ENCODE results near the gene UHMK1. TPM values are rescaled to one million over a fixed set of nuclear protein-coding genes. Genes with fewer than 3 reads are reported as not detected.
"Not testable (repeated sequence)": the region's sequence is repeated elsewhere in the genome, so short reads cannot be mapped to it uniquely, and the experiment has no call there.

Gene UHMK1
- total and polyA plus RNA-seq, 2 donors, result 13.3 to 58.2 TPM

DNA sequence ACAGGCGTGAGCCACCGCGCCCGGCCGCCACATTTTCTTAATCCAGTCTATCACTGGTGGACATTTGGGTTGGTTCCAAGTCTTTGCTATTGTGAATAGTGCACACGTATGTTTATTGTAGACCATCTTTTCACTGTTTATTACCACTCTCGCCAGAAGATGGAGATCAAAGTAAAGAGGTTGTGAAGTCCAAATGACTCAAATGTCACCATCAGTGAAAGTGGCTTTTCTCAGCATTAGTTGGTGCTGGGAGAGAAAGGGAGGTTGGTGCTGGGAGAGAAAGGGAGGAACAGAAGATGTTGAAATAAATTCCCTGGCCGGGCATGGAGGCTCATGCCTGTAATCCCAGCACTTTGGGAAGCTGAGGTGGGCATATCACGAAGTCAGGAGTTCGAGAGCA, 10.4 kb upstream of the UHMK1 start:
- Histone ChIP-seq H3K36me3 (ENCODE audit: insufficient read depth) (no peaks in the 10 kb centered on the region), H3K27ac (ENCODE audit: low read depth) (no peak overlapping the region), H3K4me1 (ENCODE audit: insufficient read depth) (no peaks in the 10 kb centered on the region), H3K4me3 (ENCODE audit: low read depth, low read length) (no peak overlapping the region)
- no peak for DNase-seq (ENCODE audit: extremely low spot score)
- 79% methylated on average over 10 of the region's 10 CpGs for WGBS

GRCh38 chr1:162488219-162488618, 9.4 kb upstream of the UHMK1 start:
- Histone ChIP-seq H3K4me1 (ENCODE audit: insufficient read depth) (no peaks in the 10 kb centered on the region), H3K4me3 (ENCODE audit: low read depth, low read length) (no peak overlapping the region), H3K36me3 (ENCODE audit: insufficient read depth) (no peaks in the 10 kb centered on the region), H3K27ac (ENCODE audit: low read depth) (no peak overlapping the region)
- 64% methylated on average over 3 of the region's 3 CpGs for WGBS
- no peak for DNase-seq (ENCODE audit: extremely low spot score)

GRCh38 chr1:162495531-162496233, 1.9 kb upstream of the UHMK1 start:
- not testable (repeated sequence) for H3K27ac ChIP-seq (ENCODE audit: low read depth); H3K4me3 ChIP-seq (ENCODE audit: low read depth, low read length); DNase-seq (ENCODE audit: extremely low spot score); H3K36me3 ChIP-seq (ENCODE audit: insufficient read depth); H3K4me1 ChIP-seq (ENCODE audit: insufficient read depth)
- WGBS, result 80% methylated on average over 6 of the region's 6 CpGs

GRCh38 chr1:162497104-162497722, 405 bp upstream of the UHMK1 start:
- Histone ChIP-seq H3K36me3 (ENCODE audit: insufficient read depth) (peaks cover 1% of the 10 kb centered on the region), H3K4me1 (ENCODE audit: insufficient read depth) (no peaks in the 10 kb centered on the region), H3K4me3 (ENCODE audit: low read depth, low read length) (peak overlapping the region; percentile 84), H3K27ac (ENCODE audit: low read depth) (no peak overlapping the region)
- DNase-seq (ENCODE audit: extremely low spot score), result no peak
- 51% methylated on average over 13 of the region's 13 CpGs for WGBS

DNA sequence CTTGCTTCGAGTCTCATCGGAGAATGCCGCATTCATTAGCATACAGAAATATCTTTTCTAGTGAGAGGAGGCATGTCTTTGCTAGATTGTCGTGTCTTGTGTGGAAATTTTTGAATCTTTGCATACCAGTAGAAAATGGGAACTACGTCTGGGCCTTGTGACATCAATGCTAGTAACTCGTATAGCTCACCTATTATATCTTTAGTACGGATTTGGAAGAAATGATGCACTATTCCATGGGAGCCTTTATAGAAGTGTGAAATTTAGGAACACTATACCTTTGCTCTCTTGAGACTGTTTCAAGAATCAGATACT, 835 bp downstream of the UHMK1 start:
- WGBS, result 2% methylated on average over 7 of the region's 7 CpGs
- no peak for DNase-seq (ENCODE audit: extremely low spot score)
- Histone ChIP-seq H3K4me3 (ENCODE audit: low read depth, low read length) (peak overlapping the region; percentile 84), H3K36me3 (ENCODE audit: insufficient read depth) (peaks cover 1% of the 10 kb centered on the region), H3K27ac (ENCODE audit: low read depth) (no peak overlapping the region), H3K4me1 (ENCODE audit: insufficient read depth) (no peaks in the 10 kb centered on the region)

GRCh38 chr1:162500805-162501204, 3.2 kb downstream of the UHMK1 start:
- WGBS, result 68% methylated on average over 2 of the region's 2 CpGs

DNA sequence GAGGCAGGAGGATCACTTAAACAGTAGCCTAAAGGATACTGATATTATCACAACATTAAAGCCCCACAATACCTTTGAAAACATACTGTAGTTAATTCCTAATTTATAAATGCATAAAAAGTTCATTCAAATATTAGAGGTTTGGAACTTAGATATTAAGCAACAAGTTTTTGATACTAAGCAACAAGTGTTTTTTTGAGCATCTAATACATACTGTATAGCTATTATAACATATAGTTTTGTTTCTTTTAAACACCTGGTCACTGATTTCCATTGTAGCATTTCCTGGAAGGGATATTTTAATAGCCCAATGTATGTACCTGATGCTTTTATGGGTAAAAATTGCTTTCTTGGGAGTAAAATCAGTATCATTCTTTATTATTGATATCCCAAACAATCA, 4.5 kb downstream of the UHMK1 start:
- no peak overlapping the region for H3K4me3 ChIP-seq (ENCODE audit: low read depth, low read length)
- peaks cover 1% of the 10 kb centered on the region for H3K36me3 ChIP-seq (ENCODE audit: insufficient read depth)
- H3K27ac ChIP-seq (ENCODE audit: low read depth), result no peak overlapping the region

More at GRCh38 chr1:162500805-162501204, 3.2 kb downstream of the UHMK1 start:
- Histone ChIP-seq H3K4me3 (ENCODE audit: low read depth, low read length) (no peak overlapping the region), H3K36me3 (ENCODE audit: insufficient read depth) (peaks cover 1% of the 10 kb centered on the region), H3K27ac (ENCODE audit: low read depth) (no peak overlapping the region), H3K4me1 (ENCODE audit: insufficient read depth) (no peaks in the 10 kb centered on the region)
- no peak for DNase-seq (ENCODE audit: extremely low spot score)

DNA sequence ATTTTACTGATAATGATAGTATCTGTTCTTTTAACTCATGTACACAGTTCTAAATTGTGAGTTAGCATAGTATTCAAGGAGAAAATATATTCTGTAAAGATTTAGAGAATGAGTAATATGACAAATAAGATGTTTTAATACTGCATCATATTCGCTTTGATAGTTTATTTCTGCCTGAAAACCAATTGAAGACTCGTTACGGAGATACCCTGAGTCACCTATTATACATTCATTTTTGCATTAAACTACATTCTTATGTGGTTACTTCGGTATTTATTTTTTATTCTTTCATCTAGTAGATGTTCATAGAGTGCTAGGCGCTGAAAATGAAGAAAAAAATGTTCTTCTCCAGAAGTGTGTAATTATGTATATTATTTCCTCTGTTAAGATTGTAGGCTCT, 5.3 kb downstream of the UHMK1 start:
- H3K36me3 ChIP-seq (ENCODE audit: insufficient read depth), result peaks cover 1% of the 10 kb centered on the region
- no peak for DNase-seq (ENCODE audit: extremely low spot score)
- no peak overlapping the region for H3K27ac ChIP-seq (ENCODE audit: low read depth)
- no peak overlapping the region for H3K4me3 ChIP-seq (ENCODE audit: low read depth, low read length)
- H3K4me1 ChIP-seq (ENCODE audit: insufficient read depth), result no peaks in the 10 kb centered on the region
- 95% methylated on average over 5 of the region's 5 CpGs for WGBS

More for the DNA sequence above, 4.5 kb downstream of the UHMK1 start:
- no peaks in the 10 kb centered on the region for H3K4me1 ChIP-seq (ENCODE audit: insufficient read depth)
- no peak for DNase-seq (ENCODE audit: extremely low spot score)

GRCh38 chr1:162527314-162527713, 29.7 kb downstream of the UHMK1 start:
- H3K4me1 ChIP-seq (ENCODE audit: insufficient read depth), result no peaks in the 10 kb centered on the region
- H3K4me3 ChIP-seq (ENCODE audit: low read depth, low read length), result no peak overlapping the region
- peaks cover 4% of the 10 kb centered on the region for H3K36me3 ChIP-seq (ENCODE audit: insufficient read depth)
- no peak for DNase-seq (ENCODE audit: extremely low spot score)
- no peak overlapping the region for H3K27ac ChIP-seq (ENCODE audit: low read depth)

- Histone ChIP-seq H3K4me1 (ENCODE audit: insufficient read depth) (no peaks in the 10 kb centered on the region), H3K4me3 (ENCODE audit: low read depth, low read length) (no peak overlapping the region), H3K27ac (ENCODE audit: low read depth) (no peak overlapping the region), H3K36me3 (ENCODE audit: insufficient read depth) (no peaks in the 10 kb centered on the region)
- WGBS, result 72% methylated on average over 7 of the region's 7 CpGs
- DNase-seq (ENCODE audit: extremely low spot score), result no peak
Measured at GRCh38 chr1:162530307-162530987, 32.8 kb downstream of the UHMK1 start.

- no peak overlapping the region for H3K4me3 ChIP-seq (ENCODE audit: low read depth, low read length)
Measured at GRCh38 chr1:162530988-162531319, 33.3 kb downstream of the UHMK1 start.

GRCh38 chr1:162535501-162535900, 37.9 kb downstream of the UHMK1 start:
- Histone ChIP-seq H3K4me3 (ENCODE audit: low read depth, low read length) (no peak overlapping the region), H3K4me1 (ENCODE audit: insufficient read depth) (no peaks in the 10 kb centered on the region), H3K27ac (ENCODE audit: low read depth) (no peak overlapping the region), H3K36me3 (ENCODE audit: insufficient read depth) (no peaks in the 10 kb centered on the region)
- WGBS, result 67% methylated on average over 1 of the region's 1 CpG
- no peak for DNase-seq (ENCODE audit: extremely low spot score)

More at GRCh38 chr1:162530988-162531319, 33.3 kb downstream of the UHMK1 start:
- no peak overlapping the region for H3K27ac ChIP-seq (ENCODE audit: low read depth)
- WGBS, result 96% methylated on average over 1 of the region's 1 CpG
- H3K4me1 ChIP-seq (ENCODE audit: insufficient read depth), result no peaks in the 10 kb centered on the region
- DNase-seq (ENCODE audit: extremely low spot score), result no peak
- H3K36me3 ChIP-seq (ENCODE audit: insufficient read depth), result no peaks in the 10 kb centered on the region

DNA sequence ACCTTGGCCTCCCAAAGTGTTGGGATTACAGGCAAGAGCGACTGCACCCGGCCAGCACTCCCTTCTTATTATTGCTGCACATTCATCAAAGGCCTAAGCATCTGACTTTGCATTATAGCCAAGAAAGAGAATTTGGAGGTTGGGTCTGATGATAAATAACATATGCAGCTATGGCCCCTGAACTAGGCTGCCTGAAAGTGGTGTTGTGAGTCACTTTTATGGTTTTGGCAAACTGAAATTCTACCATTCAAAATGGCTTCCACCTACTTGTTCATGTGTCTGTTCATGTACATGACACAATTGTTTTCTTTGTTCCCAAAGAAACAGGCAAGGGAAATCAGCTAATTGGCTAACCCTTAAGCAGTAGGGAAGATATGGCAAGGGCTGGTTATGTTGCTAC, 38.9 kb downstream of the UHMK1 start:
- no peak for DNase-seq (ENCODE audit: extremely low spot score)
- Histone ChIP-seq H3K4me3 (ENCODE audit: low read depth, low read length) (no peak overlapping the region), H3K27ac (ENCODE audit: low read depth) (no peak overlapping the region), H3K4me1 (ENCODE audit: insufficient read depth) (no peaks in the 10 kb centered on the region), H3K36me3 (ENCODE audit: insufficient read depth) (no peaks in the 10 kb centered on the region)
- 94% methylated on average over 2 of the region's 2 CpGs for WGBS

GRCh38 chr1:162537216-162537615, 39.6 kb downstream of the UHMK1 start:
- WGBS, result 71% methylated on average over 2 of the region's 2 CpGs
- Histone ChIP-seq H3K4me3 (ENCODE audit: low read depth, low read length) (no peak overlapping the region), H3K4me1 (ENCODE audit: insufficient read depth) (no peaks in the 10 kb centered on the region), H3K27ac (ENCODE audit: low read depth) (no peak overlapping the region), H3K36me3 (ENCODE audit: insufficient read depth) (no peaks in the 10 kb centered on the region)
- no peak for DNase-seq (ENCODE audit: extremely low spot score)
